HG03108 (cell line): Measurements from ENCODE around the gene NFASC.

Source experiments
- ATAC-seq: cut with Tn5 transposase; IDR thresholded peaks from one replicate; pipeline ENCODE4 v1.9.1; 2021; ENCODE audit warnings: moderate library complexity; ENCODE audit not compliant: unreplicated experiment

NFASC gene

GRCh38 chr1:204870160-204870912 is at the start of gene NFASC:
TSS of gene NFASC (plus strand) at chr1:204870862. CDS start at chr1:204944316, 73,454 bp downstream.
- ATAC-seq, result no peak

GRCh38 chr1:204821476-204821875 is 49.2 kb upstream of the NFASC start:
- ATAC-seq, result no peak

GRCh38 chr1:204821924-204822323 is 48.7 kb upstream of the NFASC start:
- no peak for ATAC-seq

- ATAC-seq, result no peak
Measured at GRCh38 chr1:204826970-204827369, 43.7 kb upstream of the NFASC start.

- no peak for ATAC-seq
Measured at GRCh38 chr1:204828352-204828850, 42.3 kb upstream of the NFASC start.

GRCh38 chr1:204829133-204829825 is 41.4 kb upstream of the NFASC start:
- ATAC-seq, result no peak

GRCh38 chr1:204830747-204831146 is 39.9 kb upstream of the NFASC start:
- ATAC-seq, result no peak

- no peak for ATAC-seq
Measured at GRCh38 chr1:204831186-204831585, 39.5 kb upstream of the NFASC start.

- no peak for ATAC-seq
Measured at GRCh38 chr1:204834336-204834735, 36.3 kb upstream of the NFASC start.

- no peak for ATAC-seq
Measured at GRCh38 chr1:204834752-204835151, 35.9 kb upstream of the NFASC start.

GRCh38 chr1:204835737-204836136 is 34.9 kb upstream of the NFASC start:
- no peak for ATAC-seq

GRCh38 chr1:204836856-204837255 is 33.8 kb upstream of the NFASC start:
- no peak for ATAC-seq

- ATAC-seq, result no peak
Measured at GRCh38 chr1:204837440-204838084, 33.1 kb upstream of the NFASC start.

- ATAC-seq, result no peak
Measured at GRCh38 chr1:204841316-204841715, 29.3 kb upstream of the NFASC start.

GRCh38 chr1:204841798-204842197 is 28.9 kb upstream of the NFASC start:
- no peak for ATAC-seq

GRCh38 chr1:204842369-204842768 is 28.3 kb upstream of the NFASC start:
- no peak for ATAC-seq

- no peak for ATAC-seq
Measured at GRCh38 chr1:204842892-204843291, 27.8 kb upstream of the NFASC start.

- ATAC-seq, result no peak
Measured at GRCh38 chr1:204846546-204846945, 24.1 kb upstream of the NFASC start.

- ATAC-seq, result no peak
Measured at GRCh38 chr1:204848579-204848978, 22.1 kb upstream of the NFASC start.

- ATAC-seq, result no peak
Measured at GRCh38 chr1:204852854-204853253, 17.8 kb upstream of the NFASC start.

GRCh38 chr1:204853436-204853835 is 17.2 kb upstream of the NFASC start:
- no peak for ATAC-seq

- no peak for ATAC-seq
Measured at GRCh38 chr1:204854286-204854685, 16.4 kb upstream of the NFASC start.
